Keratinocyte (primary cell): Measurements from ENCODE around the gene TEX101.

Experiments used
- EZH2 ChIP-seq: IDR thresholded peaks from one replicate; pipeline ENCODE4 v1.6.1; 2012; ENCODE audit warnings: inconsistent platforms, mild to moderate bottlenecking, low read length, moderate library complexity
- TF ChIP-seq, protein P1 (sequence below), 3 experiments: IDR thresholded peaks in 1 of 3; conservative IDR thresholded peaks in 1 of 3; optimal IDR thresholded peaks in 1 of 3; 2 replicates in 2 of 3; 3 replicates in 1 of 3; pipeline versions ENCODE3 to v1.5.1; 2011; ENCODE audit warnings: low read length in 3 of 3, mild to moderate bottlenecking in 3 of 3, moderate library complexity in 2 of 3, control low read depth in 1 of 3, inconsistent platforms in 1 of 3; ENCODE audit not compliant: insufficient read depth in 2 of 3; ENCODE audit errors: extremely low read depth in 1 of 3

DNA sequence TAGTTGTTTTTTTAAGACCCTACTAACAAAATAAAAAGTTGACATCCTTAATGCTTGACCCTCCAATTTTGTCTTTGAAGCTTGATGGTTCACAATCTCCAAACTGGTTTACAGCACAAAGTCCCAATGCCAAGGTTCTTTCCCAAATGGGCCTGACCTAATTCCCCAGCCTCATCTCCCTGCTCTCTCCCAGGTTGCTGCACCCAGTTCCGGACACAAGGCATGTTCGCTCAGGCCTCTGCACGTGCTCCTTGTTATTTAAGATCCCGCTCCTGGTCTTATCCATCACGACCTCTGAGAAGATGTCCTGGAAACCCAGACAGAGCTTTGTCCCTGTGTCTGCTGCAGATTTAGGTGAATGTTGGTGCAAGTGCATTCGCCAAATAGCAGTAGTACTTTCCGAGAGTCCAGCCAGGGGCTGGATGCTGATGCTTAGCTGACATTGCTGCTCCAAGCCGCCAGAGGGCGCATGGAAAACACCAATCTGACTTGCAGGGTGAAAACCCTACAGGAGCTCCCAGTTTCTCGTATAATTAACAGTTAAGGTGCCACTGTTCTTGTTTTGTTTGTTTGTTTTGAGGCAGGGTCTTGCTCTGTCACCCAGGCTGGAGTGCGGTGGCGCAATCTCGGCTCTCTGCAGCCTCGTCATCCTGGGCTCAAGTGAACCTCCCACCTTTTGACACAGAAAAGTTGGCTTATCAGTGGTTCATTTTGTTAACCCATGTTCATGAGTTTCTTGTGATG lies 32.2 kb downstream of the TEX101 start:
- TF ChIP-seq, protein P1, sequence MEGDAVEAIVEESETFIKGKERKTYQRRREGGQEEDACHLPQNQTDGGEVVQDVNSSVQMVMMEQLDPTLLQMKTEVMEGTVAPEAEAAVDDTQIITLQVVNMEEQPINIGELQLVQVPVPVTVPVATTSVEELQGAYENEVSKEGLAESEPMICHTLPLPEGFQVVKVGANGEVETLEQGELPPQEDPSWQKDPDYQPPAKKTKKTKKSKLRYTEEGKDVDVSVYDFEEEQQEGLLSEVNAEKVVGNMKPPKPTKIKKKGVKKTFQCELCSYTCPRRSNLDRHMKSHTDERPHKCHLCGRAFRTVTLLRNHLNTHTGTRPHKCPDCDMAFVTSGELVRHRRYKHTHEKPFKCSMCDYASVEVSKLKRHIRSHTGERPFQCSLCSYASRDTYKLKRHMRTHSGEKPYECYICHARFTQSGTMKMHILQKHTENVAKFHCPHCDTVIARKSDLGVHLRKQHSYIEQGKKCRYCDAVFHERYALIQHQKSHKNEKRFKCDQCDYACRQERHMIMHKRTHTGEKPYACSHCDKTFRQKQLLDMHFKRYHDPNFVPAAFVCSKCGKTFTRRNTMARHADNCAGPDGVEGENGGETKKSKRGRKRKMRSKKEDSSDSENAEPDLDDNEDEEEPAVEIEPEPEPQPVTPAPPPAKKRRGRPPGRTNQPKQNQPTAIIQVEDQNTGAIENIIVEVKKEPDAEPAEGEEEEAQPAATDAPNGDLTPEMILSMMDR (optimal IDR thresholded peaks at IDR 0.05 in 1 of 3, IDR thresholded peaks at IDR 0.05 in 1 of 3, conservative IDR thresholded peaks at IDR 0.05 in 1 of 3; ENCODE audit: extremely low read depth in 1 of 3, insufficient read depth in 2 of 3, low read length in 3 of 3): peak; percentile 93 to 97 (median 93)
- TF ChIP-seq EZH2: no peak
